B cell (primary cell): ENCODE results near the gene HNRNPU. TPM values are rescaled to one million over a fixed set of nuclear protein-coding genes. Genes with fewer than 3 reads are reported as not detected.

Source experiments
- ATAC-seq: fragments of 200-7000 bp; cut with Tn5 transposase; one replicate; pipeline ENCODE4 v1.10.0; 2021; ENCODE audit warnings: low read depth, mild to moderate bottlenecking, moderate number of reproducible peaks, moderate library complexity
- CTCF ChIA-PET: fragments of 350-600 bp; sonication (Branson Sonifier 250); formaldehyde crosslinking; loops from one replicate; lab custom pipeline; 2021; ENCODE audit warnings: antibody characterized with exemption, inconsistent platforms; lab: Charles Lee
- POLR2A ChIA-PET: fragments of 350-600 bp; sonication (Branson Sonifier 250); formaldehyde crosslinking; loops from one replicate; lab custom pipeline; 2021; ENCODE audit warnings: antibody characterized with exemption; lab: Charles Lee
- DNase-seq: peaks from one replicate; pipeline ENCODE4 v3.0.0; 2013
- H2AFZ ChIP-seq: 2 replicates; pipeline ENCODE4 v1.6.1; 2012; ENCODE audit warnings: mild to moderate bottlenecking, low read depth, low read length; ENCODE audit not compliant: insufficient read depth, poor library complexity, severe bottlenecking
- H3K27ac ChIP-seq, 2 donors: 1 replicate in 1 of 2; 2 replicates in 1 of 2; pipeline ENCODE4 v1.5.1; 2012 to 2013; ENCODE audit warnings: low read length in 2 of 2, mild to moderate bottlenecking in 2 of 2, moderate library complexity in 1 of 2
- H3K27me3 ChIP-seq, 4 experiments: fragments of 200-600 bp in 1 of 4; sonication (generic) in 1 of 4; replicated peaks in 1 of 4; 1 replicate in 2 of 4; 2 replicates in 2 of 4; pipeline versions ENCODE4 v1.6.1 to v1.7.0; 2013 to 2016; ENCODE audit warnings: low read length in 3 of 4, mild to moderate bottlenecking in 2 of 4, mixed read lengths in 1 of 4, moderate library complexity in 1 of 4; ENCODE audit not compliant: insufficient read depth in 4 of 4, control insufficient read depth in 3 of 4; ENCODE audit errors: control extremely low read depth in 1 of 4
- H3K36me3 ChIP-seq, 2 experiments: replicated peaks in 1 of 2; 1 replicate in 1 of 2; 2 replicates in 1 of 2; pipeline versions ENCODE4 v1.6.1 to v1.7.1; 2013; ENCODE audit warnings: low read length in 1 of 2; ENCODE audit not compliant: insufficient read depth in 2 of 2, control insufficient read depth in 1 of 2; ENCODE audit errors: control extremely low read depth in 1 of 2, extremely low read depth in 1 of 2
- H3K4me1 ChIP-seq, 2 donors: fragments of 200-600 bp in 1 of 2; sonication (generic) in 1 of 2; 1 replicate in 1 of 2; 2 replicates in 1 of 2; pipeline versions ENCODE4 v1.5.1 to v1.6.1; 2013 to 2017; ENCODE audit warnings: low read length in 2 of 2; ENCODE audit not compliant: control insufficient read depth in 2 of 2, insufficient read depth in 2 of 2
- H3K4me2 ChIP-seq: replicated peaks from 2 replicates; pipeline ENCODE3; 2012; ENCODE audit warnings: mild to moderate bottlenecking, low read depth, low read length; ENCODE audit not compliant: poor library complexity, severe bottlenecking
- H3K4me3 ChIP-seq, 5 experiments: fragments of 200-600 bp in 1 of 5; sonication (generic) in 1 of 5; 1 replicate in 3 of 5; 2 replicates in 2 of 5; pipeline versions ENCODE4 v1.5.1 to v1.7.0; 2011 to 2016; ENCODE audit warnings: low read length in 4 of 5, mild to moderate bottlenecking in 4 of 5, low read depth in 2 of 5, control low read depth in 1 of 5, moderate library complexity in 1 of 5; ENCODE audit not compliant: insufficient read depth in 1 of 5; ENCODE audit errors: control extremely low read depth in 1 of 5, extremely low read depth in 1 of 5
- H3K79me2 ChIP-seq: fragments of 200-600 bp; sonication (generic); one replicate; pipeline ENCODE4 v1.6.0; 2016; ENCODE audit warnings: low read length; ENCODE audit not compliant: control insufficient read depth, insufficient read depth
- H3K9ac ChIP-seq: fragments of 200-600 bp; sonication (generic); 2 replicates; pipeline ENCODE4 v1.6.1; 2017; ENCODE audit warnings: mild to moderate bottlenecking, low read length, moderate library complexity
- H3K9me3 ChIP-seq, 3 donors: one replicate each; pipeline versions ENCODE4 v1.6.1 to v1.7.1; 2013; ENCODE audit warnings: low read length in 2 of 3; ENCODE audit not compliant: control insufficient read depth in 2 of 3, insufficient read depth in 1 of 3; ENCODE audit errors: control extremely low read depth in 1 of 3
- H4K20me1 ChIP-seq: 2 replicates; pipeline ENCODE4 v1.6.0; 2012; ENCODE audit warnings: mild to moderate bottlenecking, low read length; ENCODE audit not compliant: insufficient read depth, control insufficient read depth, poor library complexity, severe bottlenecking
- H3K27ac Mint-ChIP-seq: one replicate; pipeline ENCODE4 v1.8.0; 2021; ENCODE audit warnings: mixed read lengths
- H3K27me3 Mint-ChIP-seq: one replicate; pipeline ENCODE4 v1.8.0; 2021; ENCODE audit warnings: mixed read lengths
- H3K4me1 Mint-ChIP-seq: one replicate; pipeline ENCODE4 v1.8.0; 2021; ENCODE audit warnings: mixed read lengths
- H3K4me3 Mint-ChIP-seq: one replicate; pipeline ENCODE4 v1.8.0; 2021; ENCODE audit warnings: mixed read lengths
- H3K9me3 Mint-ChIP-seq: one replicate; pipeline ENCODE4 v1.8.0; 2022; ENCODE audit warnings: mixed read lengths; ENCODE audit not compliant: insufficient read depth
- EZH2 ChIP-seq: IDR thresholded peaks from 2 replicates; pipeline ENCODE4 v1.6.1; 2012; ENCODE audit warnings: borderline replicate concordance, low read depth, mild to moderate bottlenecking, moderate library complexity, low read length; ENCODE audit not compliant: insufficient read depth, poor library complexity, severe bottlenecking
- WGBS: methylation state at CpG from one replicate; pipeline ENCODE4 v1.1.5; 2013; ENCODE audit warnings: missing lambda C conversion rate; ENCODE audit not compliant: insufficient coverage; 5-methylcytosine and 5-hydroxymethylcytosine counted together
- intact Hi-C: fragments of 100-400 bp; cut with micrococcal nuclease; formaldehyde crosslinking; loops from one replicate; pipeline ENCODE4 v1.10.0; 2022
- polyA plus RNA-seq: library from polyadenylated mRNA; depleted of rRNA; stranded (reverse); fragments of >200 nt; gene quantifications from 2 replicates; pipeline ENCODE4 v1.2.3, GENCODE V29; 2012
- total RNA-seq, 2 donors: library from RNA; stranded (reverse); fragments of 120-200 nt in 1 of 2; gene quantifications; 1 replicate in 1 of 2; 2 replicates in 1 of 2; pipeline versions ENCODE4 v1.2.3 to v1.2.4, GENCODE V29; 2013 to 2022
- TF ChIP-seq, protein P1 (sequence below): fragments of 200-600 bp; IDR thresholded peaks from one replicate; pipeline ENCODE4 v1.8.0; 2022; ENCODE audit warnings: antibody characterized with exemption, mild to moderate bottlenecking

HNRNPU gene
- total and polyA plus RNA-seq, 2 donors (not counting 1 experiment from before 2014, with no cell fraction given): 95.2 to 406 TPM

DNA sequence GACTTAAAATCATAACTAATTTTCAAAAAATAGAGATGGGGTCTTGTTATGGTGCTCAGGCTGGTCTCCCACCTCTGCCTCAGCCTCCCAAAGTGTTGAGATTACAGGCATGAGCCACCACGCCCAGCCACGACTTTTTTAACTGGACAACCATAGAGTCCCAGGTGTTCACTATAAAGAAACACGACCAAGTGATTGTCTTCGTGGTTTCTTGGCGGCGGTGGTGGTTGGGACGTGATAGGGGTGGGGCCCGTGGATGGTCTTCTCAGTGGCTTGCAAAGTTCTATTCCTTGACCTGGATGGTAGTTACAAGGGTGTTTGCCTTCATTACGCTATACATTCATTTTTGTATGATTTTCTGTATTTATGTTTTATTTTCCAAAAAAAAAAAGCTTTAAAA is 63.5 kb downstream of the HNRNPU start:
- peak overlapping the region; percentile 28 for H3K4me2 ChIP-seq
- TF ChIP-seq EZH2: no peak
- TF ChIP-seq, protein P1, sequence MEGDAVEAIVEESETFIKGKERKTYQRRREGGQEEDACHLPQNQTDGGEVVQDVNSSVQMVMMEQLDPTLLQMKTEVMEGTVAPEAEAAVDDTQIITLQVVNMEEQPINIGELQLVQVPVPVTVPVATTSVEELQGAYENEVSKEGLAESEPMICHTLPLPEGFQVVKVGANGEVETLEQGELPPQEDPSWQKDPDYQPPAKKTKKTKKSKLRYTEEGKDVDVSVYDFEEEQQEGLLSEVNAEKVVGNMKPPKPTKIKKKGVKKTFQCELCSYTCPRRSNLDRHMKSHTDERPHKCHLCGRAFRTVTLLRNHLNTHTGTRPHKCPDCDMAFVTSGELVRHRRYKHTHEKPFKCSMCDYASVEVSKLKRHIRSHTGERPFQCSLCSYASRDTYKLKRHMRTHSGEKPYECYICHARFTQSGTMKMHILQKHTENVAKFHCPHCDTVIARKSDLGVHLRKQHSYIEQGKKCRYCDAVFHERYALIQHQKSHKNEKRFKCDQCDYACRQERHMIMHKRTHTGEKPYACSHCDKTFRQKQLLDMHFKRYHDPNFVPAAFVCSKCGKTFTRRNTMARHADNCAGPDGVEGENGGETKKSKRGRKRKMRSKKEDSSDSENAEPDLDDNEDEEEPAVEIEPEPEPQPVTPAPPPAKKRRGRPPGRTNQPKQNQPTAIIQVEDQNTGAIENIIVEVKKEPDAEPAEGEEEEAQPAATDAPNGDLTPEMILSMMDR: no peak
- WGBS: 70% methylated on average over 8 of the region's 9 CpGs
- no peak overlapping the region for H3K27ac ChIP-seq
- CTCF ChIA-PET: interaction anchor here (0.6 to 11.2 kb wide), 31 partner anchors 10 to 356 kb away, joined by 3 to 278 read pairs (median 6); partner anchors contain the start of genes COX20 and HNRNPU
- no peaks in the 10 kb centered on the region for H3K9me3 ChIP-seq
- no peak overlapping the region for H3K4me3 ChIP-seq
- no peak overlapping the region for H2AFZ ChIP-seq
- Mint-ChIP-seq H3K27ac (no peak overlapping the region), H3K9me3 (no peaks in the 10 kb centered on the region), H3K27me3 (peaks cover 10% of the 10 kb centered on the region), H3K4me1 (peaks cover 2% of the 10 kb centered on the region), H3K4me3 (no peak overlapping the region)
- POLR2A ChIA-PET: interaction anchor here (1.8 kb wide), 1 partner anchor 34 kb away, joined by 5 read pairs; no protein-coding TSS in a partner anchor
- ATAC-seq (no peak), DNase-seq (no peak)
- H3K36me3 ChIP-seq: no peaks in the 10 kb centered on the region
- H4K20me1 ChIP-seq: no peaks in the 10 kb centered on the region
- H3K27me3 ChIP-seq: no peaks in the 10 kb centered on the region
- no peaks in the 10 kb centered on the region for H3K79me2 ChIP-seq
- intact Hi-C loops: loop anchor here (1.0 to 2.0 kb wide), 4 partner anchors 35 to 241 kb away; partner anchors contain the start of gene HNRNPU
- no peak overlapping the region for H3K9ac ChIP-seq
- H3K4me1 ChIP-seq: peaks cover 6 to 8% of the 10 kb centered on the region in 2 donors

Other genes starting within 250 kb of the HNRNPU start
- 25.2 and 25.9 TPM in 2 replicates for gene DESI2, start 211.4 kb downstream of the HNRNPU start, total RNA-seq
- 9.3 and 12.2 TPM in 2 replicates for gene DESI2, start 211.4 kb downstream of the HNRNPU start, polyA plus RNA-seq
- gene COX20, start 28.9 kb downstream of the HNRNPU start, total RNA-seq: 35.7 and 37.7 TPM in 2 replicates
- gene COX20, start 28.9 kb downstream of the HNRNPU start, polyA plus RNA-seq: 24.7 and 40.0 TPM in 2 replicates